Parathyroid adenoma (tissue), 2 donors: ENCODE data around the gene TUSC7.
A peak's percentile ranks its signal among the peaks of the same experiment; 100 is the strongest.

Experiments
- H2AFZ ChIP-seq: fragments of 300-600 bp; sonication (generic); one replicate; pipeline ENCODE4 v1.7.0; 2017; ENCODE audit warnings: antibody characterized with exemption, mild to moderate bottlenecking
- H3K27ac ChIP-seq: fragments of 300-600 bp; sonication (generic); one replicate; pipeline ENCODE4 v1.7.0; 2017
- H3K27me3 ChIP-seq: fragments of 300-600 bp; sonication (generic); one replicate; pipeline ENCODE4 v1.7.0; 2017; ENCODE audit warnings: low read length; ENCODE audit not compliant: control insufficient read depth, insufficient read depth
- H3K36me3 ChIP-seq: fragments of 300-600 bp; sonication (generic); one replicate; pipeline ENCODE4 v1.7.0; 2017; ENCODE audit warnings: low read length; ENCODE audit not compliant: control insufficient read depth, insufficient read depth
- H3K4me1 ChIP-seq: fragments of 300-600 bp; sonication (generic); one replicate; pipeline ENCODE4 v1.7.0; 2017; ENCODE audit warnings: control low read depth
- H3K4me2 ChIP-seq: fragments of 300-600 bp; sonication (generic); one replicate; pipeline ENCODE4 v1.7.0; 2017; ENCODE audit warnings: low read length
- H3K4me3 ChIP-seq: fragments of 300-600 bp; sonication (generic); one replicate; pipeline ENCODE4 v1.7.0; 2017; ENCODE audit warnings: low read depth, low read length
- H3K79me2 ChIP-seq: fragments of 300-600 bp; sonication (generic); one replicate; pipeline ENCODE4 v1.7.0; 2017; ENCODE audit warnings: control low read depth
- H3K9ac ChIP-seq: fragments of 300-600 bp; sonication (generic); one replicate; pipeline ENCODE4 v1.7.0; 2017; ENCODE audit warnings: mild to moderate bottlenecking
- H3K9me3 ChIP-seq: fragments of 300-600 bp; sonication (generic); one replicate; pipeline ENCODE4 v1.7.0; 2017; ENCODE audit warnings: low read length; ENCODE audit not compliant: control insufficient read depth
- CTCF ChIP-seq: fragments of 300-600 bp; sonication (generic); IDR thresholded peaks from one replicate; pipeline ENCODE4 v1.7.0; 2017; ENCODE audit warnings: antibody characterized with exemption, mild to moderate bottlenecking
- donor health status: primary hyperparathyroidism.

Gene TUSC7

GRCh38 chr3:116701070-116701469 is 8.5 kb upstream of the TUSC7 start:
- peaks cover 5% of the 10 kb centered on the region for H3K4me1 ChIP-seq
- H3K9ac ChIP-seq: no peak overlapping the region
- H3K4me2 ChIP-seq: peak overlapping the region; percentile 26
- H3K36me3 ChIP-seq: no peaks in the 10 kb centered on the region
- H3K79me2 ChIP-seq: no peaks in the 10 kb centered on the region
- H3K9me3 ChIP-seq: no peaks in the 10 kb centered on the region
- no peak for TF ChIP-seq CTCF
- no peak overlapping the region for H3K4me3 ChIP-seq
- no peak overlapping the region for H2AFZ ChIP-seq
- H3K27ac ChIP-seq: no peak overlapping the region
- no peaks in the 10 kb centered on the region for H3K27me3 ChIP-seq

- no peak overlapping the region for H3K27ac ChIP-seq
- no peak overlapping the region for H2AFZ ChIP-seq
- H3K4me2 ChIP-seq: no peak overlapping the region
- H3K9ac ChIP-seq: no peak overlapping the region
- H3K4me3 ChIP-seq: no peak overlapping the region
- TF ChIP-seq CTCF: no peak
- no peaks in the 10 kb centered on the region for H3K79me2 ChIP-seq
- H3K27me3 ChIP-seq: no peaks in the 10 kb centered on the region
- no peaks in the 10 kb centered on the region for H3K9me3 ChIP-seq
- peaks cover 5% of the 10 kb centered on the region for H3K4me1 ChIP-seq
- no peaks in the 10 kb centered on the region for H3K36me3 ChIP-seq
Measured at GRCh38 chr3:116702334-116702733, 7.2 kb upstream of the TUSC7 start.

GRCh38 chr3:116707531-116707930 is 2.0 kb upstream of the TUSC7 start:
- H3K9ac ChIP-seq: no peak overlapping the region
- H3K9me3 ChIP-seq: no peaks in the 10 kb centered on the region
- TF ChIP-seq CTCF: no peak
- H3K4me3 ChIP-seq: no peak overlapping the region
- no peaks in the 10 kb centered on the region for H3K36me3 ChIP-seq
- H2AFZ ChIP-seq: no peak overlapping the region
- no peaks in the 10 kb centered on the region for H3K79me2 ChIP-seq
- no peak overlapping the region for H3K27ac ChIP-seq
- H3K27me3 ChIP-seq: no peaks in the 10 kb centered on the region
- H3K4me2 ChIP-seq: no peak overlapping the region
- H3K4me1 ChIP-seq: no peaks in the 10 kb centered on the region

GRCh38 chr3:116716490-116716889 is 6.9 kb downstream of the TUSC7 start:
- no peak for TF ChIP-seq CTCF
- no peak overlapping the region for H3K4me3 ChIP-seq

GRCh38 chr3:116717566-116717965 is 8.0 kb downstream of the TUSC7 start:
- Histone ChIP-seq H3K4me1 (no peaks in the 10 kb centered on the region), H3K27ac (no peak overlapping the region), H2AFZ (no peak overlapping the region), H3K79me2 (no peaks in the 10 kb centered on the region), H3K27me3 (no peaks in the 10 kb centered on the region), H3K36me3 (no peaks in the 10 kb centered on the region), H3K4me2 (no peak overlapping the region), H3K9ac (no peak overlapping the region), H3K9me3 (no peaks in the 10 kb centered on the region), H3K4me3 (no peak overlapping the region)
- TF ChIP-seq CTCF: no peak

More at GRCh38 chr3:116716490-116716889, 6.9 kb downstream of the TUSC7 start:
- Histone ChIP-seq H3K27me3 (no peaks in the 10 kb centered on the region), H3K4me2 (no peak overlapping the region), H3K36me3 (no peaks in the 10 kb centered on the region), H3K4me1 (no peaks in the 10 kb centered on the region), H3K9ac (no peak overlapping the region), H3K79me2 (no peaks in the 10 kb centered on the region), H2AFZ (no peak overlapping the region), H3K9me3 (no peaks in the 10 kb centered on the region), H3K27ac (no peak overlapping the region)
